Measurements from ENCODE around the gene GALNT2.
A peak's percentile ranks its signal among the peaks of the same experiment; 100 is the strongest.

The GALNT2 gene

GRCh38 chr1:230313453-230314141 is 246.6 kb downstream of the GALNT2 start:
- no peak for DNase-seq (ENCODE audit: low read depth in 1 of 2, low spot score in 1 of 2)

GRCh38 chr1:230314142-230314470 is 247.1 kb downstream of the GALNT2 start:
- no peak for DNase-seq (ENCODE audit: low read depth in 1 of 2, low spot score in 1 of 2)

- DNase-seq (ENCODE audit: low read depth in 1 of 2, low spot score in 1 of 2), result no peak
These were observed 248.1 kb downstream of the GALNT2 start for GRCh38 chr1:230315099-230315498.

- DNase-seq (ENCODE audit: low read depth in 1 of 2, low spot score in 1 of 2), result no peak
These were observed 250.1 kb downstream of the GALNT2 start for GRCh38 chr1:230316864-230317745.

DNA sequence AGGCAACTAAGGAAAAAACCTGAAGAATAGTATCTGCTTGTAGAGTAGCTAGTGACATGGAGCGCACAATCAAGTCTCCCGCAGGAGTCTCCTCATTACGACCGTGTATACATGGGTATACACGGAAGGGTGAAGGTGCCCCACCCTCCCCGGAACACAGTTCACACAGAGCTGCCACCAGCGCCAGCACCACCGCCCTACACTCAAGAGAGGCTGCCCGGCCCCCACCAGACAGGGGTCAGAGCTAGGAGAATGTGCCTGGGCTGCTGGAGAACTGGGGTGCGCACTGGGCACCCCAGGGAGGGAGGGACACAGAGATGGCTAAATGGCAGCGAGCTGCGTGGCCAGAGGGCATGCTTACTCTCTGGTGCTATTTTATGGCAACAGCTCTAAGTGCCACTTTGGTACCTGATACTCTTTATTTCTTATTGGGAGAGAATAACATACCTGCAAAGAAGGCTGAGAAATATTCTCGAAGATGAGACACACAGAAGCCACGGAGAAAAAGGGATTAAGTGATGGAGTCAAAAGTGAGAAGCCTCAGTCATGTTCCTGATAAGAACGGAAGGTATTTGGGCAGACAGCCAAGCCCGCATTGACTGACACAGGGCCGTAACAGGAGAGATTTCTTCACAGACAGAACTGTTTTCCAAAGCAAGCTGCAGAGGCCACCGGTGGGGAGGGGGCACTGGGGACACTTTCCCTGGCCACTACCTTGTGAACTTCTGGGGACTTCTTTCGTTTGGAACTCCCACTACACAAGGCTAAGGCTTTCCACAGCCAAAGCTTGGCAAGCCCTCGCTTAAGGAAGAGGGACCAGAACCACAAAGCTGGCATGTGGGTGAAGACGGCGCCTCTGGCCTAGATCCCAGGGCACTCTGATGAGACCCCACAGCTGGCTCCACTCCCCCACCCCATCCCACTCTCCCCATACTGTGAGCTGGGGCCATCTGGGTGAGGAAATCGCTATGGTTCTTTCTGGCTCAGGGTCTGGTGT is 251.1 kb downstream of the GALNT2 start:
- no peak for DNase-seq (ENCODE audit: low read depth in 1 of 2, low spot score in 1 of 2)

- no peak for DNase-seq (ENCODE audit: low read depth in 1 of 2, low spot score in 1 of 2)
These were observed 252.1 kb downstream of the GALNT2 start for GRCh38 chr1:230319014-230319747.

DNA sequence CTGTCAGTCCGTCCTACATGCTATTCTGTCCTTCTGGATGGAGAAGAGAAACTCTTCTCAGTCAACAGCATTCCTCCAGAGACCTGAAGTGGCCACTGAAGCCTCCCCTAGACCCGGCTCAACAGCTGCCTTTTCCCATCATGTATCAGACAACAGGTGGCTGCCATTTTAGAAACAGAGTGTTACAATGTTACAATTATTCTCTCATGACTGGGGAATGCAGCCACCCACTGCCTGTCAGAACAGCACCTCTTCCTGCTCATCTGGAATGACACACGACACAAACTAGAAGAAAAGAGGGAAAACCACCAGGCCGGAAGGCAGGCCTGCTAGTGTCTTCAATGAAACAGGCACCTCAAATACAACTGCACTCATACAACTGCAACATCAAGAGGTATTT is 253.8 kb downstream of the GALNT2 start:
- DNase-seq (ENCODE audit: low read depth in 1 of 2, low spot score in 1 of 2), result no peak

DNA sequence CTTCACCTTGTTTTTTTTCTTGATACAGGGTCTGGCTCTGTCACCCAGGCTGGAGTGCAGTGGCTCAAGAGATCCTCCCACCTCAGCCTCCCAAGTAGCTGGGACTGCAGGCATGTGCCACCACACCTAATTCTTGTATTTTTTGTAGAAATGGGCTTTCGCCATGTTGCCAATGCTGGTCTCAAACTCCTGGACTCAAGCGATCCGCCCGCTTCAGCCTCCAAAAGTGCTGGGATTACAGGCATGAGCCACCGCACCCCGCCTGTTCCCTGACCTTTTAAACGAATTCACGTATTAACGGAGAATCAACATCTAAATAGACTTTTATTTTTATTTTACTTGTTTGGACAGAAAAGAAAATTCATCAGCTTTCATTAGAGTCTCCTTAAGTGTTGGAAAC is 254.3 kb downstream of the GALNT2 start:
- no peak for DNase-seq (ENCODE audit: low read depth in 1 of 2, low spot score in 1 of 2)

GRCh38 chr1:230321741-230322420 is 254.8 kb downstream of the GALNT2 start:
- no peak for DNase-seq (ENCODE audit: low read depth in 1 of 2, low spot score in 1 of 2)

- no peak for DNase-seq (ENCODE audit: low read depth in 1 of 2, low spot score in 1 of 2)
These were observed 255.4 kb downstream of the GALNT2 start for GRCh38 chr1:230322421-230322756.

- no peak for DNase-seq (ENCODE audit: low read depth in 1 of 2, low spot score in 1 of 2)
These were observed 256.0 kb downstream of the GALNT2 start for GRCh38 chr1:230322967-230323547.

GRCh38 chr1:230323686-230324085 is 256.6 kb downstream of the GALNT2 start:
- DNase-seq (ENCODE audit: low read depth in 1 of 2, low spot score in 1 of 2), result no peak

DNA sequence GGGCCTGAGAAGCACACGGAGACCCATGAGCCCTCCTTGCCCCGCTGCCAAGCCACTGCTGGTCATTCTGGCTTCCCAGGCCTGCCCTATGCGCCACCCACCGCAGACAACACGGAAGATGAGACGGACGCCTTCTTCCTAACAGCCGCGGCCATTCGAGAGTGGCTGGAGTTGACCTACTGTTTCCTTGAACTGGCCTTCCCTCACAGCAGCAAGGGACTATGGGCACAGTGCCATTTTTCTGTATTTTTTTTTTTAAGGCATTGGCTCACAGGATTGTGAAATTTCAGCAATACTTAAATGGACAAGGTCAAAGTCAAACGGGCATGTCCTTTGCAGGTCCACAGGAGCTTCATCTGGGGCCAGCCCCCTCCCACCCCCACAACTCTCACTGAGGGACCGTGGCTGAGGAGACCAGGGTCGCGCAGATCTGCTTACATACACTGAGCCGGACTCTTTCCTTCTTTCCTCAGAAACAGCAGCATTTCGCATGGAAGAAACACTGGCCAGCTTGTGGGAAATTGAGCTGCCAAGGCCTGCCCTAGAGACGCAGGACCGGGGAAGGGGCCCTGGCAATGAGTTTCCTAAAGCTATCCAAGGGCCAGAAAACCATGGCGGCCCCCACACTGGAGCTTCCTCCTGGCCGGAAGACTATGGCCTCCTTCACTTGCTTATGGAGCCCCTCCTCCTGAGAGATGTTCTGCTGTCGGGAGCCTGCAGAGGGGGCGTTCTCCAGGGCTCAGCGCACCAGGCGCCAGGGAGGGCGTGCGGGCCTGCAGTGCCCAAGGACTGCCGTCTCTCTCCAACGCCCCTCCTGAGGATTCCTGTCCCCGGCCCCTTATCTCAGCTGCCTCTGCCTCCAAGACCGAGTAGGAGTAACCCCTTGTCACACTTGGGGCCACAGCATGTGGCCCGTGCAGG is 260.2 kb downstream of the GALNT2 start:
- DNase-seq (ENCODE audit: low read depth in 1 of 2, low spot score in 1 of 2), result no peak

GRCh38 chr1:230327892-230328284 is 260.9 kb downstream of the GALNT2 start:
- DNase-seq (ENCODE audit: low read depth in 1 of 2, low spot score in 1 of 2), result peak in 1 of 2 donors; percentile 9

- DNase-seq (ENCODE audit: low read depth in 1 of 2, low spot score in 1 of 2), result no peak
These were observed 261.4 kb downstream of the GALNT2 start for GRCh38 chr1:230328342-230329015.

DNA sequence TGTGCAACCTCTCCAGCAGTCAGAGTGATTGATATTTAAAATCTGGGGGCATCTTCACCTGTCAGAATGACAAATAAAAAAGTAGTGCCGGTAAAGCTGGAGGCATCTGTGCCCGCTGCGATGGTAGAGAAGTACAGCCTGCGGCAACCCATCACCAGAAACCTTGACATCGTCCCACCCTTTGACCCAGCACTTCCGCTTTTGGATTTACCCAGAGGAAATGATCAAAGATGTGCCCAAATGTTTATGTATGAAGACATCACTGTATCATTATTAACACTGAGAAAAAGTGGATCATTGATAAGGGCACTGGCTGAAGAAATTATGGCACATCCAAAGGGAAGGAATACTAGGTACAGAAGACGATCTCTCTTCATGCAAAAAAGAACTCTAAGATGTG is 263.1 kb downstream of the GALNT2 start:
- no peak for DNase-seq (ENCODE audit: low read depth in 1 of 2, low spot score in 1 of 2)
